COR-L47 (cell line): ENCODE results near the gene KIR2DL3.
"Not testable (repeated sequence)": the region's sequence is repeated elsewhere in the genome, so short reads cannot be mapped to it uniquely, and the experiment has no call there.

Source experiments
- DNase-seq: peaks from one replicate; lab custom pipeline; 2025; lab: John Stamatoyannopoulos, UW

The KIR2DL3 gene

GRCh38 chr19:54738306-54738705, at the start of gene KIR2DL3:
TSS of gene KIR2DL3 (plus strand) at chr19:54738513. CDS start at chr19:54738546, 33 bp downstream.
- not testable (repeated sequence) for DNase-seq

- DNase-seq: no peak
Observed at GRCh38 chr19:54691582-54692297, 46.6 kb upstream of the KIR2DL3 start.

DNA sequence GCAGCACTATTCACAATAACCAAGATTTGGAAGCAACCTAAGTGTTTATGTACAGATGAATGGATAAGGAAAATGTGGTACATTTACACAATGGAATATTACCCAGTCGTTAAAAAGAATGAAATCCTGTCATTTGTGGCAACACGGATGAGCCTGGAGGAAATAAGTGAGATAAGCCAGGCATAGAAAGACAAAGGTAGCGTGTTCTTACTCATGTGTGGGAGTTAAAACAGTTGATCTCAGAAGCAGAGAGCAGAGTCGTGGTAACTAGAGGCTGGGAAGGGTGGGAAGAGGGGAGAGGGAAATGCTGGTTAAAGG, 46.1 kb upstream of the KIR2DL3 start:
- no peak for DNase-seq

DNA sequence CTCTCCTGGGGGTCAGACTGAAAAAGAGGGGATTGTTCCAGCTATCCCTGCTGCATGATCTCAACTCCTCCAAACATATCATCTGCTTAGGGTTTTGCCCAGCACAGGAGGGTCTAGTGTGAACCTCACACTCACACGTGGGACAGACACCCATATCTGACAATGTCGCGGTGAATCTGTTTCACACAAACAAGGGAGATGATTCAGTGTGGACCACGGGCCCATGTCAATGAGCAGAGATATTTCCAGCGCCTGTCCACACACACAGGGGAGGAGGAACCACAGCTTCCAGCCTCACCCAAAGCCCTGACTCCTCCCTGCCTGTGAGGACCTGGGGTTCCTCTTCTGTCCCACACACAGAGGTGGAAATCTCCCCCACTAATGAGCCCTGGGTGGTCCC, 43.7 kb upstream of the KIR2DL3 start:
- no peak for DNase-seq

DNA sequence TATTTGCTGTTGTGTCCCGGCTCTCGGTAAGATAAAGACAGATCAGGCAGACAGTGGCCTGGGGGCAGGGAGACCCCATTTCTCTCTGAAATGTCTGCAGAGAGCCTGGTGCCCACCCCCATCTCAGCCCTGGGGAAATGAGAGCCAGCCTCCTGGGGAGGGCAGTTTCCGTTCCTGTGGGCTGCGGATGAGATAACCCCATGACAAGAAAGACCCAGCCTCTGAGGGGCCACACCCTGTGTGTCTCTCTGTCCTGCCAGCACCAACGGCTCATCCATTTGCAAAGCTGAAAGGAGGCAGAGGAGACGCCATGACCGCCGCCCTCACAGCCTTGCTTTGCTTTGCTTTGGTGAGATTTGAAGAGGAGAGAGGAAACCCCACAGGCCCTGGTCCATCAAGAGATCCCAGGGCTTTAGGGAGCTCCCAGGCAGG, 42.2 kb upstream of the KIR2DL3 start:
- DNase-seq: no peak

GRCh38 chr19:54696766-54697165, 41.5 kb upstream of the KIR2DL3 start:
- no peak for DNase-seq

- not testable (repeated sequence) for DNase-seq
Observed at GRCh38 chr19:54697716-54698115, 40.6 kb upstream of the KIR2DL3 start.

DNA sequence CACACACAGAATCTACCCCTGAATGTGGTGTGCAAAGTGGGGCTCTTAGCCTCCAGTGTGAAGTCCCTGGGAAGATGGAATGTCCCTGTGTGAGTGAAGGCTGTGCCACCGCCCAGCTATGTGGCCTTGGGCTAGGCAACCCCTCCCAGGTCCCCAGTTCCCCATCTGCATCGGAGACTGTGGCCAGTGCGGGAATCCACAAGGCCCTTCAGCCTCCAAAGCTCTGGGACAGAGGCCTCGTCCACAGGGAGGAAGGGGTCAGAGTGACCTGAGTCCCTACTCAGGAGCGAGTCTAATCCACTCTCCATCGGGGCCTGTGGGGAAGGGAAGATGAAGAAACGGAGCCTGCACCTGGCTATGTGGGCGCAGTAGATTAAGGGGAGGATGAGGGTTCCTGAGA, 33.4 kb upstream of the KIR2DL3 start:
- DNase-seq: no peak

DNA sequence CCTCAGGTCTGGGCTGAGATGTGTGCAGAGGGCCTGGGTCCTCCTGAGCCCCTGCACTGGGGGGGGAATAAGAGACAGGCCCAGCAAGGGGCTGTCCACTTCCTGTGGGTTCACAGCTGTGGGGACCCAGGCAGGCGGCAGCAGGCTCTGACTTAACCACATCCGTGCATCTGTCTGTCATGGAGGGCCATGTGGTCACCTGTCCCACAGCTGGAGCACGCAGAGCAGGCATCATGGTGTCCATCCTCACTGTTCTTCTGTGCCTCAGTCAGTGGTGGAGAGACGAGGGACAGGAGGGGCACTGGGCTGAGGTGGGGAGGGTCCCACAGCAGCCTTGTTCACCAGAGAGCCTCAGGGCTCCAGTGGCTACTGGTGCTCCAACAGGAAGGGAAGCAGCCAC, 30.4 kb upstream of the KIR2DL3 start:
- DNase-seq: no peak

DNA sequence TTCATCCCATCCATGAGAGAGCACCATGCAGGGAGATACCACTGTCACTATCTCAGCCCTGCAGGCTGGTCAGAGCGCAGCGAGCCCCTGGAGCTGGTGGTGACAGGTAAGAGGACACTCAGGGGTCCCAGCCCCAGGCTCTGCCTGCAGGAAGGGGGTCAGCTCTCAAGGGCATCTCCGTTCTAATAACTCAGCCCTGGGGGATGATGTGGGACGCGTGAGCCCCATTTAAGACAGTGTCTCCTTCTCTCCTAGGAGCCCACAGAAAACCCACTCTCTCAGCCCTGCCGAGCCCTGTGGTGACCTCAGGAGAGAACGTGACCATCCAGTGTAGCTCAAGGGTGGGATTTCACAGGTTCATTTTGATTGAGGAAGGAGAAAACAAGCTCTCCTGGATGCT, 29.5 kb upstream of the KIR2DL3 start:
- no peak for DNase-seq

GRCh38 chr19:54709212-54709948, 28.9 kb upstream of the KIR2DL3 start:
- no peak for DNase-seq

- not testable (repeated sequence) for DNase-seq
Observed at GRCh38 chr19:54709956-54710355, 28.4 kb upstream of the KIR2DL3 start.

DNA sequence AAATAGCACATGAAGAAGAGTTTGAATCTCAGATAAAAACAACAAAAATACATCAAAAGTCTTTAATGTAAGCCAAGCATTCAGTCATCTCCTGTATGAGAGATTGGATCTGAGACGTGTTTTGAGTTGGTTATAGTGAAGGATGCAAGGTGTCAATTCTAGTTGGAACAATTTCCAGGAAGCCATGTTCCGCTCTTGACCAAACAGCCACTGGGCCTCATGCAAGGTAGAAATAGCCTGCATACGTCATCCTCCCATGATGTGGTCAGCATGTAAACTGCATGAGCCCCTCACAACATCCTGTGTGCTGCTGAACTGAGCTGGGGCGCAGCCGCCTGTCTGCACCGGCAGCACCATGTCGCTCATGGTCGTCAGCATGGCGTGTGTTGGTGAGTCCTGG, 14.2 kb upstream of the KIR2DL3 start, which contains the start of gene KIR3DL3:
TSS of gene KIR3DL3 (plus strand) at position 301 of the 400 bp plus-strand sequence. CDS start at position 356, 55 bp downstream.
- no peak for DNase-seq

DNA sequence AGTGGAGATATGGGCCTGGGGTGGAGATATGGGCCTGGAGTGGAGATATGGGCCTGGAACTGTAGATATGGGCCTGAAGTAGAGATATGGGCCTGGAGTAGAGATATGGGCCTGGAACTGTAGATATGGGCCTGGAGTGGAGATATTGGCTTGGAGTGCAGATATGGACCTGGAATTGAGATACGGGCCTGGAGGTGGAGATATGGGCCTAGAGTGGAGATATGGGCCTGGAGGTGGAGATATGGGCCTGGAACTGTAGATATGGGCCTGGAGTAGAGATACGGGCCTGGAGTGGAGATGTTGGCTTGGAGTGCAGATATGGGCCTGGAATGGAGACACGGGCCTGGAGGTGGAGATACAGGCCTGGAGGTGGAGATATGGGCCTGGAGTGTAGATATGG, 13.7 kb upstream of the KIR2DL3 start:
- DNase-seq: no peak

- no peak for DNase-seq
Observed at GRCh38 chr19:54725321-54725720, 13.0 kb upstream of the KIR2DL3 start.

- no peak for DNase-seq
Observed at GRCh38 chr19:54727562-54727961, 10.8 kb upstream of the KIR2DL3 start.

DNA sequence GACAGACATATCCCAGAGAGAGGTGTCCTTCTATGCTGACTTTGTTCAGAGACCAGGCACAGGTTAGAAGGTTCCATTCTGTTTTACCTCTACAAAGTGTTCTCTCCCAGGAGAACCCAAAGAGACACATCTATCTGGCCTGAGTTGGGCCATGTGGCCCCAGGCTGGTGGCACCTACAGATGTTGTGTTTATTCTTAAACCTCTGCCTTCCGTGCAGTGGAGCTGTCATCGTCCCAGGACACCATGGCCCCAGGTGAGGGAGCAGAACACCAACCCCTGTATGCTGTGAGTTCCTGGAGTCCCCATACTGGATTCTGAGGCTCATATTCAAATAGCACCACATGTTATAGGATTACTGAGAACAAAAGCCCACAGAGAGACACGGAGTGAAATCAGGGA, 10.1 kb upstream of the KIR2DL3 start:
- no peak for DNase-seq

GRCh38 chr19:54729416-54730188, 8.7 kb upstream of the KIR2DL3 start:
- DNase-seq: no peak

GRCh38 chr19:54731191-54731590, 7.1 kb upstream of the KIR2DL3 start:
- DNase-seq: no peak

GRCh38 chr19:54738715-54739114, 402 bp downstream of the KIR2DL3 start:
- no peak for DNase-seq

GRCh38 chr19:54739587-54740497, 1.5 kb downstream of the KIR2DL3 start:
- DNase-seq: no peak

DNA sequence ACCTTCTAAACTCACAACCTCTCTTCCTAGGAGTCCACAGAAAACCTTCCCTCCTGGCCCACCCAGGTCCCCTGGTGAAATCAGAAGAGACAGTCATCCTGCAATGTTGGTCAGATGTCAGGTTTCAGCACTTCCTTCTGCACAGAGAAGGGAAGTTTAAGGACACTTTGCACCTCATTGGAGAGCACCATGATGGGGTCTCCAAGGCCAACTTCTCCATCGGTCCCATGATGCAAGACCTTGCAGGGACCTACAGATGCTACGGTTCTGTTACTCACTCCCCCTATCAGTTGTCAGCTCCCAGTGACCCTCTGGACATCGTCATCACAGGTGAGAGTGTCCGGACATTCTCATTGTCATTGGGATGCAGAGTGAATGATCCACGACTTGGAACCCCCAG, 3.6 kb downstream of the KIR2DL3 start:
- not testable (repeated sequence) for DNase-seq
